Measurements from ENCODE around the gene SNX24. TPM values are rescaled to one million over a fixed set of nuclear protein-coding genes. Genes with fewer than 3 reads are reported as not detected.
A peak's percentile ranks its signal among the peaks of the same experiment; 100 is the strongest.

SNX24 gene
- total RNA-seq, 4 donors from 2014 or later = 13.3 to 21.5 (median 17.9) TPM

- no peak for DNase-seq (ENCODE audit: low spot score)
- TF ChIP-seq CTCF (IDR thresholded peaks at IDR 0.05) = no peak
- ATAC-seq (ENCODE audit: low FRiP score) = no peak
Measured at GRCh38 chr5:123028222-123028621, 182.8 kb downstream of the SNX24 start.

GRCh38 chr5:123033157-123033671, 187.8 kb downstream of the SNX24 start:
- DNase-seq (ENCODE audit: low spot score) (no peak), ATAC-seq (ENCODE audit: low FRiP score) (no peak)
- TF ChIP-seq CTCF (IDR thresholded peaks at IDR 0.05) = no peak

GRCh38 chr5:123035360-123035917, 190.0 kb downstream of the SNX24 start:
- no peak for TF ChIP-seq CTCF (IDR thresholded peaks at IDR 0.05)
- ATAC-seq (ENCODE audit: low FRiP score) (peak; percentile 58), DNase-seq (ENCODE audit: low spot score) (no peak)

GRCh38 chr5:123035918-123036390, 190.5 kb downstream of the SNX24 start:
- no peak for TF ChIP-seq CTCF (IDR thresholded peaks at IDR 0.05)
- ATAC-seq (ENCODE audit: low FRiP score) = peak; percentile 63
- peak; percentile 31 for DNase-seq (ENCODE audit: low spot score)

- no peak for TF ChIP-seq CTCF (IDR thresholded peaks at IDR 0.05)
- DNase-seq (ENCODE audit: low spot score) (peak; percentile 65), ATAC-seq (ENCODE audit: low FRiP score) (peak; percentile 90)
Measured at GRCh38 chr5:123036391-123037103, 191.1 kb downstream of the SNX24 start, which contains the start of gene PPIC. PPIC (minus strand) TSS chr5:123036725; CDS start chr5:123036625, 100 bp downstream.

GRCh38 chr5:123037104-123037418, 191.6 kb downstream of the SNX24 start:
- ATAC-seq (ENCODE audit: low FRiP score) (peak; percentile 34), DNase-seq (ENCODE audit: low spot score) (no peak)
- no peak for TF ChIP-seq CTCF (IDR thresholded peaks at IDR 0.05)

GRCh38 chr5:123039673-123040072, 194.3 kb downstream of the SNX24 start:
- ATAC-seq (ENCODE audit: low FRiP score) (no peak), DNase-seq (ENCODE audit: low spot score) (no peak)
- no peak for TF ChIP-seq CTCF (IDR thresholded peaks at IDR 0.05)

All from omental fat pad (tissue), 4 donors.